ENCODE results near the gene TNFSF11. TPM values are rescaled to one million over a fixed set of nuclear protein-coding genes. Genes with fewer than 3 reads are reported as not detected.

TNFSF11 gene
- total RNA-seq, 5 donors from 2014 or later (not counting 1 experiment from before 2014, with no cell fraction given): 0.21 to 1.3 (median 0.50) TPM; not detected in 1

DNA sequence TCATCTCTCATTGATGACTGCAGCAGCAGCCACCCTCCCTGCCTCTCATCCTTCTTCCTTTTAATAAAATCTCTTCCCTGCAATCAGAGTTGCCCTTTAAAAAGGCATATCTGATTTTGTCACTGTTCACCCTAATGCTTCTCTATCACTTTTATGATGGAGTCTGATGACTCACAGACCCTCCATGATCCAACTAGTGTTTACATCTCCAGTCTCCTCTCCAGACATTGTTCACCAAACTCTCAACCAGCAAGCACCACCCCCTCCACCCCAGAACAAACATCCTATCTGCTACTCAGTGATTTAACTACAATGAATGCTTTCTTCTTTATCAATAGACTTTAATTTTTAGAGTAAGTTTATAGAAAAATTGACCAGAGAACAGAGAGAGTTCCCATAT, 59.5 kb downstream of the TNFSF11 start:
- ATAC-seq (replicated peaks in 1 of 4) (no peak), DNase-seq (no peak)
- Histone ChIP-seq H3K27me3 (replicated peaks in 1 of 2; ENCODE audit: control insufficient read depth in 2 of 2, extremely low read depth in 1 of 2, insufficient read depth in 2 of 2, low read length in 1 of 2) (no peaks in the 10 kb centered on the region), H3K27ac (ENCODE audit: low read length) (no peak overlapping the region), H3K4me1 (ENCODE audit: control insufficient read depth in 1 of 2, extremely low read depth in 1 of 2, insufficient read depth in 2 of 2, low read length in 2 of 2) (no peaks in the 10 kb centered on the region), H3K36me3 (ENCODE audit: control insufficient read depth in 2 of 2, extremely low read depth in 1 of 2, insufficient read depth in 1 of 2, low read length in 1 of 2) (no peaks in the 10 kb centered on the region), H3K9me3 (no peaks in the 10 kb centered on the region), H3K4me3 (ENCODE audit: control insufficient read depth in 1 of 2, extremely low read depth in 1 of 2, low read length in 1 of 2) (no peak overlapping the region)
- ChIA-PET POLR2A (no interaction called here), CTCF (no interaction called here)
- Mint-ChIP-seq H3K36me3 (no peaks in the 10 kb centered on the region), H3K27ac (no peak overlapping the region), H3K27me3 (peaks cover 5 to 7% of the 10 kb centered on the region in 2 donors), H3K4me3 (no peak overlapping the region), H3K9me3 (no peaks in the 10 kb centered on the region), H3K4me1 (no peaks in the 10 kb centered on the region)

DNA sequence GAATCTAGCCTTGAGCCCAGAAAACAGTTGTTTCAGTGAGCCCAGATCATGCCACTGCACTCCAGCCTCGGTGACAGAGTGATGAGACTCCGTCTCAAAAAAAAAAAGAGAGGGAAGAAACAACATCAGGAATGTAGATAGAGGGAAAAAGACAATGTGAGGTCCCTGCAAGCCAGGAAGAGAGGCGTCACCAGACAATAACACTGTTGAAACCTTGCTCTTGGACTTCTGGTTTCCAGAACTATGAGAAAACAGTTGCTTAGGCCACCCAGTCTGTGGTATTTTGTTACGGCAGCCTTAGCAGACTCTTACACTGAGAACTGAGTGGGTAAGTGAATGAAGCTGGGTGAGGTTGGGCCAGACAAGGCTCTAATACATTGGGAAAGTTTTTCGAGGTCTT, 64.1 kb downstream of the TNFSF11 start:
- Mint-ChIP-seq H3K36me3 (no peaks in the 10 kb centered on the region), H3K4me1 (no peaks in the 10 kb centered on the region), H3K9me3 (peaks cover 0 to 8% (median 0%) of the 10 kb centered on the region in 3 donors), H3K27me3 (peaks cover 10 to 14% of the 10 kb centered on the region in 2 donors), H3K27ac (no peak overlapping the region), H3K4me3 (no peak overlapping the region)
- 82% methylated on average over 4 of the region's 5 CpGs for WGBS (ENCODE audit: insufficient coverage)
- no peak for DNase-seq
- H3K27ac ChIP-seq (ENCODE audit: low read length): no peak overlapping the region
- H3K36me3 ChIP-seq (ENCODE audit: control insufficient read depth in 2 of 2, extremely low read depth in 1 of 2, insufficient read depth in 1 of 2, low read length in 1 of 2): no peaks in the 10 kb centered on the region
- no peaks in the 10 kb centered on the region for H3K9me3 ChIP-seq
- no peak overlapping the region for H3K4me3 ChIP-seq (ENCODE audit: control insufficient read depth in 1 of 2, extremely low read depth in 1 of 2, low read length in 1 of 2)
- peaks cover 0 to 5% of the 10 kb centered on the region in 2 experiments for H3K27me3 ChIP-seq (replicated peaks in 1 of 2; ENCODE audit: control insufficient read depth in 2 of 2, extremely low read depth in 1 of 2, insufficient read depth in 2 of 2, low read length in 1 of 2)
- ATAC-seq (replicated peaks in 1 of 4): no peak
- POLR2A ChIA-PET: no interaction called here
- CTCF ChIA-PET: no interaction called here
- no peaks in the 10 kb centered on the region for H3K4me1 ChIP-seq (ENCODE audit: control insufficient read depth in 1 of 2, extremely low read depth in 1 of 2, insufficient read depth in 2 of 2, low read length in 2 of 2)

DNA sequence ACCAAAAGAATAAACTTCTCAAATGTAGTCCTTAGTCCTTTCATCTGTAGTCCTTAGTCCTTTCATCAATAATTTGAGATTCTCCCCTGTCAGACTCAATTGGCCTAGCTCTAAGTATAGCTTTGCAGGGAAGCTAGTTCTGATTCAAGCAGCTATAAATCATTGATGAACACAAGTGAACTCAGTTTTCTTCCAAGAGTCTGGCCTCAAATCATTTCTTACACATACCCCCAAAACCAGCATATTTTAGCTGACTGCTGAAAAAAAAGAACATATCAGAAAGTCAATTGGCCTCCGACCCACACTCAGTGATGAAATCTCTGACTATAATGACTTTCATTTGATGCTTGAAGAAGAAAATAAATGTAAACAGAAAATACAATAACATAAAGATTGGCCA, 64.9 kb downstream of the TNFSF11 start:
- ATAC-seq (replicated peaks in 1 of 4): no peak
- no peak overlapping the region for H3K27ac Mint-ChIP-seq
- POLR2A ChIA-PET: no interaction called here

DNA sequence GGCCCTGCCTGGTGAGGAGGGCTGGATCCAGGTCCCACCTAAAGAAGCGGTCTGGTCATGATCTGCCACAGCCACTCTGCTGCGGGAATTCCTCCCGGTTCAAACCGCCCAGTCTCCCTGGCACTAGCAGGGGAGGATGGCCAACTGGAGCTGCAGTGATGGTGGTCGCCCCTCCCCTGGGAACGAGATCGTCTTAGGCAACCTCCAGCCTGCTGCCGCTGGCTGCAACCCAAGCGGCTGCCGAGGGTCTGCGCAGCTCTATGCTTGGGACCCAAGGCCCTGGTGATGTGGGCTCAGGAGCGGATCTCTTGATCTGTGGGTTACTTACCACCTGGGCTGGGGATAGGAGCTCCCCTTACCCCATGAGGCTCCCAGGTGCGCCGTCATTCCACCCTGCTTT, 69.1 kb downstream of the TNFSF11 start:
- ChIA-PET CTCF (no interaction called here), POLR2A (no interaction called here)
- Mint-ChIP-seq H3K36me3 (no peaks in the 10 kb centered on the region), H3K9me3 (peaks cover 0 to 8% (median 0%) of the 10 kb centered on the region in 3 donors), H3K27me3 (peaks cover 6 to 15% of the 10 kb centered on the region in 2 donors), H3K4me1 (no peaks in the 10 kb centered on the region), H3K27ac (no peak overlapping the region), H3K4me3 (no peak overlapping the region)
- 96% methylated on average over 13 of the region's 14 CpGs for WGBS (ENCODE audit: insufficient coverage)
- DNase-seq (no peak), ATAC-seq (replicated peaks in 1 of 4) (no peak)
- Histone ChIP-seq H3K27ac (ENCODE audit: low read length) (no peak overlapping the region), H3K27me3 (replicated peaks in 1 of 2; ENCODE audit: control insufficient read depth in 2 of 2, extremely low read depth in 1 of 2, insufficient read depth in 2 of 2, low read length in 1 of 2) (peaks cover 0 to 8% of the 10 kb centered on the region in 2 experiments), H3K4me3 (ENCODE audit: control insufficient read depth in 1 of 2, extremely low read depth in 1 of 2, low read length in 1 of 2) (no peak overlapping the region), H3K36me3 (ENCODE audit: control insufficient read depth in 2 of 2, extremely low read depth in 1 of 2, insufficient read depth in 1 of 2, low read length in 1 of 2) (no peaks in the 10 kb centered on the region), H3K4me1 (ENCODE audit: control insufficient read depth in 1 of 2, extremely low read depth in 1 of 2, insufficient read depth in 2 of 2, low read length in 2 of 2) (no peaks in the 10 kb centered on the region), H3K9me3 (no peaks in the 10 kb centered on the region)

More for the DNA sequence above, 64.9 kb downstream of the TNFSF11 start:
- Histone ChIP-seq H3K27ac (ENCODE audit: low read length) (no peak overlapping the region), H3K4me3 (ENCODE audit: control insufficient read depth in 1 of 2, extremely low read depth in 1 of 2, low read length in 1 of 2) (no peak overlapping the region), H3K36me3 (ENCODE audit: control insufficient read depth in 2 of 2, extremely low read depth in 1 of 2, insufficient read depth in 1 of 2, low read length in 1 of 2) (no peaks in the 10 kb centered on the region), H3K27me3 (replicated peaks in 1 of 2; ENCODE audit: control insufficient read depth in 2 of 2, extremely low read depth in 1 of 2, insufficient read depth in 2 of 2, low read length in 1 of 2) (peaks cover 0 to 8% of the 10 kb centered on the region in 2 experiments), H3K9me3 (no peaks in the 10 kb centered on the region), H3K4me1 (ENCODE audit: control insufficient read depth in 1 of 2, extremely low read depth in 1 of 2, insufficient read depth in 2 of 2, low read length in 2 of 2) (no peaks in the 10 kb centered on the region)
- no CpG with 5 or more reads among the region's 1 CpG for WGBS (ENCODE audit: insufficient coverage)
- no peaks in the 10 kb centered on the region for H3K4me1 Mint-ChIP-seq
- no peak for DNase-seq
- H3K36me3 Mint-ChIP-seq: no peaks in the 10 kb centered on the region
- peaks cover 0 to 8% (median 0%) of the 10 kb centered on the region in 3 donors for H3K9me3 Mint-ChIP-seq
- CTCF ChIA-PET: no interaction called here
- H3K27me3 Mint-ChIP-seq: peaks cover 10 to 14% of the 10 kb centered on the region in 2 donors
- H3K4me3 Mint-ChIP-seq: no peak overlapping the region

DNA sequence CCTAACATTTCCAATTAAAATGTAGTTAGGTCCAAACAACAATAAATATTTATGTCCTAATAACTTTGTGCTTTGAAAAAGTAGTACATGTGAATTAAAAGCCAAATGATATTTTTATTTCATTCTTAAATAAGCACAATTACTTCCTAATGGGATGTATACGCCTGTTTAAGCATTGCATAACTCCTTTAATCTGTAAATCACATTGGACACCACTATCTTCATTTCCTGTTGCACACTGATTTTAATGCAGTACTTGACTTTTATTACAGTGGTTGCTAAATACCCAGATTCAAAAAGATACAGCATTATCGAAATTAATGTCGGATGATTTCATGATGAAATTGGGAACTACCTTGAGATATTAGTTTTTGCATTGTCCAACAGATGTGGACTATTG, 70.9 kb downstream of the TNFSF11 start:
- no peak overlapping the region for H3K27ac Mint-ChIP-seq
- peaks cover 0 to 8% of the 10 kb centered on the region in 2 experiments for H3K27me3 ChIP-seq (replicated peaks in 1 of 2; ENCODE audit: control insufficient read depth in 2 of 2, extremely low read depth in 1 of 2, insufficient read depth in 2 of 2, low read length in 1 of 2)
- no peaks in the 10 kb centered on the region for H3K4me1 ChIP-seq (ENCODE audit: control insufficient read depth in 1 of 2, extremely low read depth in 1 of 2, insufficient read depth in 2 of 2, low read length in 2 of 2)
- no peak for ATAC-seq (replicated peaks in 1 of 4)
- peaks cover 14 to 18% of the 10 kb centered on the region in 2 donors for H3K27me3 Mint-ChIP-seq
- H3K4me3 Mint-ChIP-seq: no peak overlapping the region
- peaks cover 0 to 8% (median 0%) of the 10 kb centered on the region in 3 donors for H3K9me3 Mint-ChIP-seq
- no peaks in the 10 kb centered on the region for H3K4me1 Mint-ChIP-seq
- no peaks in the 10 kb centered on the region for H3K36me3 ChIP-seq (ENCODE audit: control insufficient read depth in 2 of 2, extremely low read depth in 1 of 2, insufficient read depth in 1 of 2, low read length in 1 of 2)
- ChIA-PET POLR2A (no interaction called here), CTCF (no interaction called here)
- no peaks in the 10 kb centered on the region for H3K36me3 Mint-ChIP-seq
- DNase-seq: no peak
- H3K4me3 ChIP-seq (ENCODE audit: control insufficient read depth in 1 of 2, extremely low read depth in 1 of 2, low read length in 1 of 2): no peak overlapping the region
- H3K27ac ChIP-seq (ENCODE audit: low read length): no peak overlapping the region
- no CpG with 5 or more reads among the region's 3 CpGs for WGBS (ENCODE audit: insufficient coverage)
- no peaks in the 10 kb centered on the region for H3K9me3 ChIP-seq

DNA sequence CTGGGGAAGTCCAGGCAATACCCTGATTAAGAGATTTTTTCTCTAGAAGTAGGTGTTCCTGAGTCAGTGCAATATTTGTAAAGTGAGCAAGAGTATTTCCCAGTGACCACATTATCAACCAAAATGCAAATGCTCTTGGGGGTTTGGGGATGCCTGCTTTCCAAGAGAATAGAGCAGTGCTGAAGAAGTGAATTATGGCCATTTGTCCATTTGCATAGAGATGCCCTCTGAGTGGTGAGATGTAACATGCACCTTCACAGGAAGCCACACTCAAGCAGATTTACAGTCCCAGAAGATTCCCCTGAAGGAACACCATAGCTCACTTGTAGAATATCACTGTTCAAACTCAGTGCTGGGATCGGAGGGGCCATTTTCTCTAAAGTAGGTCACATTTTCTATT, 71.8 kb downstream of the TNFSF11 start:
- no peaks in the 10 kb centered on the region for H3K4me1 ChIP-seq (ENCODE audit: control insufficient read depth in 1 of 2, extremely low read depth in 1 of 2, insufficient read depth in 2 of 2, low read length in 2 of 2)
- POLR2A ChIA-PET: no interaction called here
- H3K36me3 ChIP-seq (ENCODE audit: control insufficient read depth in 2 of 2, extremely low read depth in 1 of 2, insufficient read depth in 1 of 2, low read length in 1 of 2): no peaks in the 10 kb centered on the region
- no peaks in the 10 kb centered on the region for H3K4me1 Mint-ChIP-seq
- H3K36me3 Mint-ChIP-seq: no peaks in the 10 kb centered on the region
- no CpG with 5 or more reads among the region's 1 CpG for WGBS (ENCODE audit: insufficient coverage)
- no peak overlapping the region for H3K4me3 ChIP-seq (ENCODE audit: control insufficient read depth in 1 of 2, extremely low read depth in 1 of 2, low read length in 1 of 2)
- peaks cover 0 to 8% (median 0%) of the 10 kb centered on the region in 3 donors for H3K9me3 Mint-ChIP-seq
- peaks cover 20 to 27% of the 10 kb centered on the region in 2 donors for H3K27me3 Mint-ChIP-seq
- CTCF ChIA-PET: no interaction called here
- no peaks in the 10 kb centered on the region for H3K9me3 ChIP-seq
- H3K27me3 ChIP-seq (replicated peaks in 1 of 2; ENCODE audit: control insufficient read depth in 2 of 2, extremely low read depth in 1 of 2, insufficient read depth in 2 of 2, low read length in 1 of 2): peaks cover 0 to 8% of the 10 kb centered on the region in 2 experiments
- H3K27ac Mint-ChIP-seq: no peak overlapping the region
- H3K4me3 Mint-ChIP-seq: no peak overlapping the region
- ATAC-seq (replicated peaks in 1 of 4) (no peak), DNase-seq (no peak)
- H3K27ac ChIP-seq (ENCODE audit: low read length): no peak overlapping the region

DNA sequence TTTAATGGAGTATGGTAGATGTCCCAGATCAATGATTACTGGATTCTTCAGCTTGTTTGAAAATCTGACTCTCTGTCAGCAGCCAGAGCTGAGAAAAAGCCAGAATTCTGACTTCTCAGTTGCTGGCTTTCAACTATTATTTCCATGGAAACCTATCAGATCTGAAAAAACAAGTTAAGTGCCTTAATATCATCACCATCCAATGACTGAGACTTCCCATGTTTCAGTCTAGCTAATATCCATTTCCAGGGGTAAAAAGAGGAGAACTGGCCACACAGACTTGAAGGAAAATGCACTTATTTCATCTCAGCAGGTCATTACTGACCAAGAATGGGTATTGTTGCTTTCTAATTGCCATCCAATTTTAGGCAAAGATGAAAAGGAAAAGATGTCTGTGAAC, 75.2 kb downstream of the TNFSF11 start:
- H3K27ac ChIP-seq (ENCODE audit: low read length): no peak overlapping the region
- no peaks in the 10 kb centered on the region for H3K9me3 ChIP-seq
- POLR2A ChIA-PET: no interaction called here
- CTCF ChIA-PET: no interaction called here
- H3K4me3 Mint-ChIP-seq: no peak overlapping the region
- no peak for DNase-seq
- no peaks in the 10 kb centered on the region for H3K36me3 Mint-ChIP-seq
- H3K4me3 ChIP-seq (ENCODE audit: control insufficient read depth in 1 of 2, extremely low read depth in 1 of 2, low read length in 1 of 2): no peak overlapping the region
- H3K4me1 Mint-ChIP-seq: no peaks in the 10 kb centered on the region
- peaks cover 34 to 38% of the 10 kb centered on the region in 2 donors for H3K27me3 Mint-ChIP-seq
- H3K9me3 Mint-ChIP-seq: no peaks in the 10 kb centered on the region
- no peaks in the 10 kb centered on the region for H3K4me1 ChIP-seq (ENCODE audit: control insufficient read depth in 1 of 2, extremely low read depth in 1 of 2, insufficient read depth in 2 of 2, low read length in 2 of 2)
- H3K27ac Mint-ChIP-seq: no peak overlapping the region
- no peaks in the 10 kb centered on the region for H3K36me3 ChIP-seq (ENCODE audit: control insufficient read depth in 2 of 2, extremely low read depth in 1 of 2, insufficient read depth in 1 of 2, low read length in 1 of 2)
- no peaks in the 10 kb centered on the region for H3K27me3 ChIP-seq (replicated peaks in 1 of 2; ENCODE audit: control insufficient read depth in 2 of 2, extremely low read depth in 1 of 2, insufficient read depth in 2 of 2, low read length in 1 of 2)
- no peak for ATAC-seq (replicated peaks in 1 of 4)
